Fibroblast of lung (primary cell): ENCODE results near the gene ECPAS.

Experiments
- EZH2 ChIP-seq: IDR thresholded peaks from 2 replicates; pipeline ENCODE4 v1.5.1; 2012; ENCODE audit warnings: low read length, control low read depth, mild to moderate bottlenecking; ENCODE audit errors: missing control alignments
- TF ChIP-seq, protein P1 (sequence below), 2 donors: IDR thresholded peaks in 1 of 2; conservative IDR thresholded peaks in 1 of 2; 1 replicate in 1 of 2; 2 replicates in 1 of 2; pipeline ENCODE4 v1.5.1; 2011 to 2012; ENCODE audit warnings: low read length in 2 of 2, control low read depth in 1 of 2, inconsistent platforms in 1 of 2, low read depth in 1 of 2, mild to moderate bottlenecking in 1 of 2

DNA sequence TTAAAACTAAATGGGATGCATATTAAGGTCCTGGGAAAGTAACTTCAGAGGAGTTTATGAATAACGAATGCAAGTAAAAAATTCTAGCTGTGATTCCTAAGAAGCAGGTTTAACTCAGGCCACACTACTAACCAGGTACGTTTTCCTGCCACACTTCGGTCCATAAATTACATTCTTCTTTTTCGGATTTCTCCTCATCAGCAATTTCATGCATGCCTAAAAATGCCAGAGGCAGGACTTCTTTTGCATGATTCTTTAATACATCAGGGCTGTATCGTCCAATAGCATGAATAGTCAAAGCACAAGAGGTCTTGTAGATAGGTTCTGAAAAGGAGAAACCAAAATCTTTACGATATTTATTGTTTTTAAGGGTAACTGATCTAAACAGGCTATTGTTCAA, 111.9 kb downstream of the ECPAS start:
- TF ChIP-seq, protein P1, sequence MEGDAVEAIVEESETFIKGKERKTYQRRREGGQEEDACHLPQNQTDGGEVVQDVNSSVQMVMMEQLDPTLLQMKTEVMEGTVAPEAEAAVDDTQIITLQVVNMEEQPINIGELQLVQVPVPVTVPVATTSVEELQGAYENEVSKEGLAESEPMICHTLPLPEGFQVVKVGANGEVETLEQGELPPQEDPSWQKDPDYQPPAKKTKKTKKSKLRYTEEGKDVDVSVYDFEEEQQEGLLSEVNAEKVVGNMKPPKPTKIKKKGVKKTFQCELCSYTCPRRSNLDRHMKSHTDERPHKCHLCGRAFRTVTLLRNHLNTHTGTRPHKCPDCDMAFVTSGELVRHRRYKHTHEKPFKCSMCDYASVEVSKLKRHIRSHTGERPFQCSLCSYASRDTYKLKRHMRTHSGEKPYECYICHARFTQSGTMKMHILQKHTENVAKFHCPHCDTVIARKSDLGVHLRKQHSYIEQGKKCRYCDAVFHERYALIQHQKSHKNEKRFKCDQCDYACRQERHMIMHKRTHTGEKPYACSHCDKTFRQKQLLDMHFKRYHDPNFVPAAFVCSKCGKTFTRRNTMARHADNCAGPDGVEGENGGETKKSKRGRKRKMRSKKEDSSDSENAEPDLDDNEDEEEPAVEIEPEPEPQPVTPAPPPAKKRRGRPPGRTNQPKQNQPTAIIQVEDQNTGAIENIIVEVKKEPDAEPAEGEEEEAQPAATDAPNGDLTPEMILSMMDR (conservative IDR thresholded peaks at IDR 0.05 in 1 of 2, IDR thresholded peaks at IDR 0.05 in 1 of 2; ENCODE audit: low read depth in 1 of 2, low read length in 2 of 2) = no peak
- no peak for TF ChIP-seq EZH2
